ENCODE measurements around the gene ARFGAP1.

GRCh38 chr20:63236116-63236837 is 36.3 kb upstream of the ARFGAP1 start:
- no peak for TF ChIP-seq ZNF274 (IDR thresholded peaks at IDR 0.05; ENCODE audit: low read depth, low read length)
- no peak for TF ChIP-seq SUZ12 (IDR thresholded peaks at IDR 0.05; ENCODE audit: extremely low read depth, insufficient read depth, insufficient read length)

All from NT2/D1 (cell line).